Measurements from ENCODE around the gene ZNF559.
"Not testable (repeated sequence)": the region's sequence is repeated elsewhere in the genome, so short reads cannot be mapped to it uniquely, and the experiment has no call there.

The ZNF559 gene

GRCh38 chr19:9323919-9324583 lies at the start of gene ZNF559:
Gene ZNF559 (plus strand): TSS chr19:9324179. CDS start chr19:9338550, 14,371 bp downstream.
- peak; percentile 84 to 95 for DNase-seq

DNA sequence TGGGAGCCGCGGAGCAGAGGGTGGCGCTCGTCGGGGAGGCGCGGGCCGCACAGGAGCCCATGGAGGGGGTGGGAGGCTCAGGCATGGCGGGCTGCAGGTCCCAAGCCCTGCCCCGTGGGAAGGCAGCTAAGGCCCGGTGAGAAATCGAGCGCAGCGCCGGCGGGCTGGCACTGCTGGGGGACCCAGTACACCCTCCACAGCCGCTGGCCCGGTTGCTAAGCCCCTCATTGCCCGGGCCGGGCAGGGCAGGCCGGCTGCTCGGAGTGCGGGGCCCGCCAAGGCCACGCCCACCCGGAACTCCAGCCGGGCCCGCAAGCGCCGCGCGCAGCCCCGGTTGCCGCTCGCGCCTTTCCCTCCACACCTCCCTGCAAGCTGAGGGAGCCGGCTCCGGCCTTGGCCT lies 40.5 kb upstream of the ZNF559 start:
- not testable (repeated sequence) for DNase-seq

GRCh38 chr19:9289231-9289884 lies 34.6 kb upstream of the ZNF559 start:
- DNase-seq, result no peak

DNA sequence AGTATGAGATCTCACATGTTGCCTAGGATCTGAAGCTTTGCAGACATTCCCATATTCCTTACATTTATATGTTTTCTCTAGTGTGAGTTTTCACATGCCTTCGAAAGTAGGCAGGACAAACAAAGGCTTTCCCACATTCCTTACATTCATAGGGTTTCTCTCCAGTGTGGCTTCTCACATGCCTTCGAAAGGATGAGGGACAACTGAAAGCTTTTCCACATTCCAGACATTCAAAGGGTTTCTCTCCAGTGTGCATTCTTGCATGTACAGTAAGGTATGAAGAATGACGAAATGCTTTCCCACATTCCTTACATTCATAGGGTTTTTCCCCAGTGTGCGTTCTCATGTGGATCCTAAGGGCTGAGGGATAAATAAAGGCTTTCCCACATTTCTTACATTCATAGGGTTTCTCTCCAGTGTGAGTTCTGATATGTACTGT lies 28.5 kb upstream of the ZNF559 start:
- DNase-seq, result no peak

- DNase-seq, result no peak
Observed at GRCh38 chr19:9296336-9296735, 27.6 kb upstream of the ZNF559 start.

GRCh38 chr19:9306443-9306842 lies 17.5 kb upstream of the ZNF559 start:
- no peak for DNase-seq

DNA sequence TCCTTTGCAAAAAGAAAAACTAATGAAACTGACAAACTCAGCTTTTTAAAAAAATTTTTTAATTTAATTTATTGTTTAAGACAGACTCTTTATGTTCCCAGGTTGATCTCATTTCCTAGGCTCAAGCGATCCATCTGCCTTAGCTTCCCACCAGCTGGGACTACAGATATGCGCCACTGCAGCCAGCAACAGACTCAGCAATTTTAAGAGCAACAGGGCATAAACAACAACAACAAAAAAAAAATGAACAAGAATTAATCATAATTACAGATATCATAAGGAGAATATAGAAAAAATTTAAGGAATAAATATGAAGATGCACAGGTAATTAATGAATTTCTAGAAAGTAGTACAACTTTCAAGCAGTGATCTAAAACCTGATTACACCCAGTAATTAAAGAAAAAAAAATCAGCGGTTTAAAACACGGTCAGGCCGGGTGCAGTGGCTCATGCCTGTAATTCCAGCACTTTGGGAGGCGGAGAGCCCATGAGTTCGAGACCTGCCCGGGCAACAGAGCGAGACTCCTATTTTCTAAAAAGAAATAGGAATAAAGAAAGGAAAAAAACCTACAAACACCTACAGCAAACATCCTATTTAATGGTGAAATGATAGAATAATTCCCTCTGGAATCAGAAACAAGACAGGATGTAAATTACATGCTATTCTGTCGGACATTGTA lies 15.7 kb upstream of the ZNF559 start:
- DNase-seq, result no peak

DNA sequence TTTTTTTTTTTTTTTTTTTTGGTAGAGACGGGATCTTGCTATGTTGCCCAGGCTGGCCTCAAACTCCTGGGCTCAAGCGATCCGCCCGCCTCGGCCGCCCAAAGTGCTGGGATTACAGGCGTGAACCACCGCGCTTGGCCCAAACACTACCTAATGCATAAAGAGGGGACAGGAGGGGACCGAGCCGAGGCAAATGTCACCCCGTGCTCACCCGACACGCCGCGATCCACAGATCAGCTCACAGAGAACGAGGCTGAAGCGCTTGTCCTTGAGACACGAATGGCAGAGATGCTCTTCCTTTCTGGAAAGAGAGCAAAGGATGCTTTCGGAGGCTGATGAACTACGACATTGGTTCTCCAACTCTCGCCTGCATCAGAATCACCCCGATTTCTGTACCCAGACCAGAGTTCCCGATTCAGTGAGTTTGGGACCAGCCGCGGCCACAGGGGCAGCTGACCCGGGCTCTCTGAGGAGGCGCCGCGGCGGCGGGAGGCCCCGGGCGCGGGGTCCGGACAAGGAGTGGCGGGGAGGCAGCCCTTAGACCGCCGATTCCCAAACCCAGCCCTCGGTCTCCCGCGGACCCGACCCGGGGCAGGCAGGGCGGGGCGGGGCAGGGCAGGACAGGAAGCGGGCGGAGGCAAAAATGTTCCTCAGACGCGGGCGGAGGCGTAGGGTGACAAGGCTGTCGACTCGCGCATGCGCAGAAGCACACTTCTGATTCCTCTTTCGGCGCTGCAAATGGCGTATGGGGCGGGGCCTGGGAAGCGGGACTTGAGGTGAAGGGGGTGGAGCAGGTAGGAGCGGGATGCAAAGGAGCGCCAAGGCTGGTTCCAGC lies 14.6 kb upstream of the ZNF559 start, which contains the start of gene ZNF699:
Gene ZNF699 (minus strand): TSS at position 700 of the 835 bp plus-strand sequence. CDS start 4,719 bp downstream, outside the sequence.
- DNase-seq, result peak; percentile 95 to 96

- DNase-seq, result no peak
Observed at GRCh38 chr19:9309974-9310446, 14.0 kb upstream of the ZNF559 start.

- DNase-seq, result no peak
Observed at GRCh38 chr19:9313756-9314155, 10.2 kb upstream of the ZNF559 start.

GRCh38 chr19:9321338-9321737 lies 2.6 kb upstream of the ZNF559 start:
- no peak for DNase-seq

- not testable (repeated sequence) for DNase-seq
Observed at GRCh38 chr19:9321756-9322155, 2.2 kb upstream of the ZNF559 start.

DNA sequence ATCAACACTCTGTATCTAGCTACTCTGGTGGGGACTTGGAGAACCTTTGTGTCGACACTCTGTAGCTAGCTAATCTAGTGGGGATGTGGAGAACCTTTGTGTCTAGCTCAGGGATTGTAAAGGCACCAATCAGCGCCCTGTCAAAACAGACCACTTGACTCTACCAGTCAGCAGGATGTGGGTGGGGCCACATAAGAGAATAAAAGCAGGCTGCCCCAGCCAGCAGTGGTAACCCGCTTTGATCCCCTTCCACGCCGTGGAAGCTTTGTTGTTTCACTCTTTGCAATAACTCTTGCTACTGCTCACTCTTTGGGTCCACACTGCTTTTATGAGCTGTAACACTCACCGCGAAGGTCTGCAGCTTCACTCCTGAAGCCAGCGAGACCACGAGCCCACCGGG lies 1.8 kb upstream of the ZNF559 start:
- DNase-seq, result not testable (repeated sequence)

DNA sequence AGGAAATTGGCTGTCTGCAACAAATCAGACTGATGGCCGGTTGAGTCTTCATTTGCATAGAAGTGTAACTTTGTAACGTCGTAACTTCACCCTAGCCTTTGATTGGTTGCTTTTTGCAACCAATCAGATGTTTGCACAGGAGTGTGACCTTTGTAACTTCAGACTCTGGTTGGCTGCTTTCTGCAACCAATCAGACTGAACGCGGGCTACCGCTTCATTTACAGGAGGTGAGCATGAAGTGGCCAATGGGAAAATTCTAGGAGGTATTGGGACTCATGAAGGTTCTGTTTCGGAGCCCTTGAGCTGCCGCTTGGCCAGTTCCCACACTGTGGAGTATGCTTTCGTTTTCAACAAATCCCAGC lies 441 bp upstream of the ZNF559 start:
- peak in 1 of 2 donors; percentile 63 for DNase-seq

GRCh38 chr19:9324584-9324962 lies 594 bp downstream of the ZNF559 start:
- no peak for DNase-seq

- no peak for DNase-seq
Observed at GRCh38 chr19:9329999-9330398, 6.0 kb downstream of the ZNF559 start.

DNA sequence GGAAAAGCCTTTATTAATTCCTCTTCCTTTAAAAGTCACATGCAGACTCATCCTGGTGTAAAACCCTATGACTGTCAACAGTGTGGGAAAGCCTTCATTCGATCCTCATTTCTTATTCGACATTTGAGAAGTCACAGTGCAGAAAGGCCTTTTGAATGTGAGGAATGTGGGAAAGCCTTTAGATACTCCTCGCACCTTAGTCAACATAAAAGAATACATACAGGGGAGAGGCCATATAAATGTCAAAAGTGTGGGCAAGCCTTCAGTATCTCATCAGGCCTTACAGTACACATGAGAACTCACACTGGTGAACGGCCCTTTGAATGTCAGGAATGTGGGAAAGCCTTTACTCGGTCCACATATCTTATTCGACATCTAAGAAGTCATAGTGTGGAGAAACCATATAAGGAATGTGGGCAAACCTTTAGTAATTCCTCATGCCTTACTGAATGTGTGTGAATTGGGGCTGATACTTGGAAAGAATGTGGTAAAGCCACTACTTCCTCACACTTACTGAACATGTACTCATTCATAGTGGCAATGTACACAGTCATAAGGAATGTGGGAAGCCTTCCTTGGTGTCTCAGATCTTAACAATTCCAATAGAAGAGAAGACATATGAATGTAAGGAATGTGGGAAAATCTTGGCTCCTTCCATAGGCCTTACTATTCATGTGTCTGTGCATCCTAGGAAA lies 18.8 kb downstream of the ZNF559 start:
- DNase-seq, result no peak

DNA sequence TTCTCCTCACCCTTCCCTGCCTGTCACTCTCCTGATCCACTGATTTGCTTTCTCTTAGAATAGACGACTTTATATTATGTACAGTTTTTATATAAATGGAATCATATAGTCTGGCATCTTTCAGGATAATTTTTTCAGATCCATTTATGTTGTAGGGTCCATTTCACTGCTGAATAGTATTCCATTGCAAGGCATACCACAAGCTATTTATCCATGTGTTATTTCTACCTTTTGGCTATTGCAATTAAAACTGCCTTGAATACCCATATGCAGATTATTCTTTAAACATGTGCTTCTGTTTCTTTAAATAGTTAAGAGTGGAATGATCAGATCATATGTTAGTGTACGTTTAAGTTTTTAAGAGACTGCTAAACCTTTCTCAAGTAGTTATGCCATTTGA lies 21.0 kb downstream of the ZNF559 start:
- no peak for DNase-seq

- DNase-seq, result no peak
Observed at GRCh38 chr19:9348253-9348652, 24.3 kb downstream of the ZNF559 start.

DNA sequence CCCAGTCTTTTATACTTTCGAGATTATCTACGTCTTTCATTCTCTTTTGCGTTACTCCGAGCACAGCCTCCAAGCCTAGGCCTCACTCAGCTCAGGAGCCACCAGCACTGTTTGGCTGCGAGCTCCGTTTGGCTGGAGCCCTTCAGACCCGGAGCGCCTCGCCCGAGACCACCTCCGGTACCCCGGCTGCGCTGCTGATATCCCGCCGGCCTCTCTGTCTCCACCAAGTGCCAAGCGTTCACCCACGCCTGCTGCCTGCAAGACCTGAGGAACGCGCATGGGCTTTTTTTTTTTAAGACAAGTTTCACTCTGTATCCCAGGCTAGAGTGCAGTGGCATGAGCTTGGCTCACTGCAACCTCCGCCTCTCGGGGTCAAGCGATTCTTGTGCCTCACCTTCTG lies 24.7 kb downstream of the ZNF559 start:
- DNase-seq, result no peak

GRCh38 chr19:9352505-9352904 lies 28.5 kb downstream of the ZNF559 start:
- no peak for DNase-seq

GRCh38 chr19:9353011-9353410 lies 29.0 kb downstream of the ZNF559 start:
- DNase-seq, result no peak
